VCaP (cell line): Measurements from ENCODE around the gene KAZN.

Experiments
- H3K27ac ChIP-seq: fragments of 450-650 bp; 2 replicates; pipeline ENCODE4 v1.5.1; 2017
- TF ChIP-seq, protein P1 (sequence below): fragments of 450-650 bp; conservative IDR thresholded peaks from 2 replicates; pipeline ENCODE4 v1.5.1; 2017; ENCODE audit warnings: mild to moderate bottlenecking, moderate library complexity

Gene KAZN

DNA sequence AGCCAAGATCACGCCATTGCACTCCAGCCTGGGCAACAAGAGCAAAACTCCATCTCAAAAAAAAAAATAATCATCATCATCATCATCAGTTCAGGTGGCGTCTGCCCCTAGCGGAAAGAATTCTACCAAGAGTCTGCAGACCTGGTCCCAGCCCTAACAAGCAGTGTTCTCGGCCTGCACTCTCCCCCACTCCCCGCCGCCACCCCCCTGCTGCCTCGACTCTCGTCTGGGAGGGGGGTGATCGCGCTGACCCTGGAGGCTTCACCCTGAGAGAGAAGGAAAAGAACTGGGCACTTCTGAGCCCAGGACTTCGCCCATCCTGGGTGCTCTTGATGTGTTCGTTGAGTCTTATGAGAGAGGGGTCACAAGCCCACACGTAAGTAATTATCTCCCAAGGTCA, 394.9 kb downstream of the KAZN start:
- TF ChIP-seq, protein P1, sequence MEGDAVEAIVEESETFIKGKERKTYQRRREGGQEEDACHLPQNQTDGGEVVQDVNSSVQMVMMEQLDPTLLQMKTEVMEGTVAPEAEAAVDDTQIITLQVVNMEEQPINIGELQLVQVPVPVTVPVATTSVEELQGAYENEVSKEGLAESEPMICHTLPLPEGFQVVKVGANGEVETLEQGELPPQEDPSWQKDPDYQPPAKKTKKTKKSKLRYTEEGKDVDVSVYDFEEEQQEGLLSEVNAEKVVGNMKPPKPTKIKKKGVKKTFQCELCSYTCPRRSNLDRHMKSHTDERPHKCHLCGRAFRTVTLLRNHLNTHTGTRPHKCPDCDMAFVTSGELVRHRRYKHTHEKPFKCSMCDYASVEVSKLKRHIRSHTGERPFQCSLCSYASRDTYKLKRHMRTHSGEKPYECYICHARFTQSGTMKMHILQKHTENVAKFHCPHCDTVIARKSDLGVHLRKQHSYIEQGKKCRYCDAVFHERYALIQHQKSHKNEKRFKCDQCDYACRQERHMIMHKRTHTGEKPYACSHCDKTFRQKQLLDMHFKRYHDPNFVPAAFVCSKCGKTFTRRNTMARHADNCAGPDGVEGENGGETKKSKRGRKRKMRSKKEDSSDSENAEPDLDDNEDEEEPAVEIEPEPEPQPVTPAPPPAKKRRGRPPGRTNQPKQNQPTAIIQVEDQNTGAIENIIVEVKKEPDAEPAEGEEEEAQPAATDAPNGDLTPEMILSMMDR, result no peak
- H3K27ac ChIP-seq, result no peak overlapping the region

DNA sequence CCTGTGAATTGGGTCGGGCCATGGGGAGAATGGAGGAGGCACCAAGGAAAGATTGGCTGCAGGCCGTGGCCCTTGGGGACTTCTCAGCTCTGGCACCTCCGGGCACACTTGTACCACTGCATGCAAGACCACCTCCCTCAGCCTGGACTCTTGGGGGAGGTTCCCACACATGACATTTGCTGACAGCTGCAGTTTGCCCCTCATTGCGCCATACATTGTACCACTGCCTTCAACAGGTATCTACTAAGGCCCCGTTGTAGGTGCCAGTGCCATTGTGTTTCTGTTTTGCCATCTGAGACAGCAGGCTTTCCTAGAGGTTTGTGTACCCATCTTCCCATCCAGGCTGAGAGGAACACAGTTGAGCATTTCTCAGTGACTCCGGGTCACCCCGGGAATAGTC, 395.7 kb downstream of the KAZN start:
- TF ChIP-seq, protein P1, result no peak
- H3K27ac ChIP-seq, result no peak overlapping the region

DNA sequence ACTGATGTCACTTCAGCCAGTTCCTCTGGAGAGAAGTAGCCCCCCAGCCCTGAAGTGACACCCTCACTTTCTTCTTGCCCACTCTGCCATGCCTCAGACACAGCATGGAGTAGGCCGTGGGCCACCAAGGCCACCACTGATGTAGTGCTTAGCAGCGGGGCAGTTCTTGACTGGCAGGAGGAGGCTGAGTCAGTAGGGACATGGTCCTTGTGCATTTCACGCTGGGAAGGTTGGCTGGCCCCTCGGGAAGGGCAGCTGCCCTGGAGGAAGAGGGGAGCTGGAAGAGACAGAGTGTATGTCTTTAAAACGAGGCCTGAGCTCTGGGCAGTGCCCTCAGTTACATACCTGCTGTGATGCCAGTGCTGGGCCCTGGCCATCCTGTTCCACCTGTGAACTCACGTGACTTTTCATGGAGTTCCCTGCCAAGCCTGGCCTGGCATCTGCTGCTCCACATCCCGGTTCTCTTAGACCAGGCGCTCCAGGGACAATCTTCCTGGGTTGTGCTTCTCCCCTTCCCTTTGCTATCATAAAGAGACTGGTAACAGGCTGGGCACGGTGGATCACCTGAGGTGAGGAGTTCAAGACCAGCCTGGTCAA, 396.5 kb downstream of the KAZN start:
- H3K27ac ChIP-seq, result no peak overlapping the region
- TF ChIP-seq, protein P1, result no peak

DNA sequence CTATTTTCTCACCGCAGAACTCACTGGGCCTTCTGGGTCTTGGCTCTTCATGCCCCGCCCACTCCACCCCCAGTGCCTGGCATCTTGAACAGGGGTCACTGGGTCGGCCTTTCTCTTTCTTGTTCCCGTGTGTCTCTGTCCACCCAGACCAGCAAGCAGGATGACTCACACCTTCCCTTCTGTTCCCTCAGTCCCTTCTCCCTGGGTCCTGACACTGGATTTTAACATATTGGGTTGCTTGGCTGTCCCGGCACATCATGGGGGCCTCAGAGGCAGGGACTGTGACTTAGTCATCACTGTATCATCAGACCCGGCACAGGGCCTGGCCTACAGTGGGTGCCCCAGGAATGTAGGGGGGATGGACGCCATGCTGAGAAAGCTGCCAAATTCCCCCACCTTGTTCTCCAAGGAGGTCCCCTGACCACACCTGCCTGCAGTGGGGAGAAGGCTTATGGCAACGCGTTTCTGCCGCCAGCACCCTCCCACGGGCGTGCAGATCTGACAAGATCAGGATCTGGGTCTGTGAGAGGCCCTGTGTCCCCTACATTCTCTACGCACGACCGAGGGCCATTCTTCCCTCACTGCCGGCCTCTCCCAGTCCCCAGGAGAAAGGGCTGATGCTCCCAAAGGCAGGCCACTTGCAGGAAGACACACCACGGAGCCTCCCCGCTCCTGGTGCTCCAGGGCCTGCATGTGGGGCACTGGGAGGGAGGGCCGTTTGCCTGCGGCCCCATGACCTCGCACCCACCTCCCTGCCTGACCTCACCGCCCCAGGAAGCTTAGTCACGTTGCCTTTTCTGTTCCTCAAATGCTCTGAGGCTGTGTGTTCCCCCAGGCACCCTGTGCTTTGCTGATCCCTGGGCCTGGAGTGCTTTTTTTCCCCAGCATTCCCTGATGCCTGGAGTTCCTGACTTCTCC, 397.9 kb downstream of the KAZN start:
- no peak overlapping the region for H3K27ac ChIP-seq
- TF ChIP-seq, protein P1, result no peak

DNA sequence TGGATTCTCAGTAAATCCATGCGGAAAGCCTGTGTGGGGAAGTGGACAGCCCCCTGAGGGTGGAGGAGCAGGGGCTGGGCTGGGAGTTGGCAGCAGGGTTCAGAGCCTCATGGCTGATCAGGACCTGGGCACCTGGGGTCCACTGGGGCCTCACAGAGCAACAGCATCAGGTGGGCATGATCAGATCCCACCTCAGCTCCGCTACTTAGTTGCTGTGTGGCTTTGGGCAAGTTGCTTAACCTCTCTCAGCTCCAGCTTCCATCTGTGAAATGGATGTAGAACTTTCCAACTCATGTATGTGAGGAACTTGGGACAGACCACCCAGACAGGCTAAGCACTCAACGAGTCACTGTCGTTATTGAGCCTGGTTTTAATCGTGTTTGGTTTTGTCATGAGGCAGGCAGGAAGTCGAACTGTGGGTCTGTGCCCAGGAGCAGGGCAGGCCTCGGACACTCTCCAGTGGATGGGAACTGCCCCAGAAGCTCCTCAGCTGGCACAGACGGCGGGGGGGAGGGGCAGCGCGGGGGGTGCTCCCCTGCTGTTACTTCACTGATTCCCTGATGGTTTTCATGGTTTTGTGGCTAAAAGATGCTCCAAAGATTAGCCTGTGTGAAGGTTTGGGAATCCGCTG, 399.3 kb downstream of the KAZN start:
- TF ChIP-seq, protein P1, result no peak
- no peak overlapping the region for H3K27ac ChIP-seq

DNA sequence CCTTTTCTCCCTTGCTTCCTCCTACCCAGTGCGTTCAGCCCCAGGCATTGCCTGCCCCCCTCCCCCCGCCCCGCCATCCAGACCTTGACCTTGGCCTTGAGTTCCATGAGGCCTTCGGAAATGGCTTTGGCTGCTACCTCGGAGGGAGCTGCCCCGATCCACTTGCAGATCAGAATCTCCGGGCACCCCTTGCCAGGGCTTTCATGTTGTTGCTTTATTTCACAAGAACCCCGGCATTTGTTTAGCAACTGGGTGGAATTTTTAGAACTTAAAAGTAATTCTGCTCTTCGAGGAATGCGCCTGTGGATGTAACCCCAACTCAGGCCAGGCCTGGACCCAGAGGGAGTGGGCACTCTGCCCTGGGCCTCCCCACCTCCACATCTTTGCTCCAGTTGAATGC, 401.0 kb downstream of the KAZN start:
- H3K27ac ChIP-seq, result no peak overlapping the region
- TF ChIP-seq, protein P1, result no peak

DNA sequence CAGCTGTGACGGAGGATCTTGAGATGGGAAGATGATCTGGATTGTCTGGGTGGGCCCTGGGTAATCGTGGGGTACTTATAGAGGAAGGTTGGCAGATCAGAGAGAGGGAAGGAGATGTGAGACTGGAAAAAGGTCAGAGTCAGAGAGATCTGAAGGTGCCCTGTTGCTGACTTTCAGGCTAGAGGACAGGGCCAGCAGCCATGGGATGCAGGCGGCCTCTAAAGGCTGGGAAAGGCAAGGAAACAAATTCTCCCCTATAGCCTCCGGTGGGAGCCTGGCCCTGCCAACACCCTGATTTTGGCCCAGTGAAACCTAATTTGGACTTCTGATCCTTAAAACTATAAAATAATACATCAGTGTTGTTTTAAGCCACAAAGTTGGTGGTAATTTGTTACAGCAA, 401.5 kb downstream of the KAZN start:
- no peak overlapping the region for H3K27ac ChIP-seq
- TF ChIP-seq, protein P1, result no peak
